Breast epithelium (tissue), 4 donors: Measurements from ENCODE around the gene SLC12A7. TPM values are rescaled to one million over a fixed set of nuclear protein-coding genes. Genes with fewer than 3 reads are reported as not detected.
"Not testable (repeated sequence)": the region's sequence is repeated elsewhere in the genome, so short reads cannot be mapped to it uniquely, and the experiment has no call there.

Experiments used
- DNase-seq, 2 donors: peaks; one replicate each; pipeline ENCODE4 v3.0.0-alpha.2; 2019; ENCODE audit warnings: low spot score in 2 of 2
- H3K27ac ChIP-seq, 2 donors: fragments of 200-600 bp; sonication (generic) in 1 of 2; one replicate each; pipeline ENCODE4 v1.5.1; 2016 to 2019; ENCODE audit warnings: mild to moderate bottlenecking in 1 of 2
- H3K27me3 ChIP-seq, 2 donors: fragments of 200-600 bp; sonication (generic) in 1 of 2; one replicate each; pipeline versions ENCODE4 v1.5.1 to v1.6.0; 2017 to 2019; ENCODE audit warnings: control low read depth in 1 of 2, mild to moderate bottlenecking in 1 of 2
- H3K36me3 ChIP-seq: fragments of 200-600 bp; one replicate; pipeline ENCODE4 v1.5.1; 2019
- H3K4me1 ChIP-seq, 2 donors: fragments of 200-600 bp; sonication (generic); one replicate each; pipeline ENCODE4 v1.5.1; 2016 to 2019; ENCODE audit warnings: control low read depth in 1 of 2
- H3K4me3 ChIP-seq, 3 donors: fragments of 200-600 bp; sonication (generic); 1 replicate in 2 of 3; 2 replicates in 1 of 3; pipeline ENCODE4 v1.5.1; 2016 to 2019; ENCODE audit warnings: mild to moderate bottlenecking in 3 of 3, moderate library complexity in 2 of 3
- H3K9me3 ChIP-seq, 2 donors: fragments of 200-600 bp; sonication (generic) in 1 of 2; one replicate each; pipeline ENCODE4 v1.5.1; 2016 to 2019; ENCODE audit warnings: control low read depth in 1 of 2
- POLR2A ChIP-seq: fragments of 450-650 bp; IDR thresholded peaks from one replicate; pipeline ENCODE4 v1.6.1; 2016; ENCODE audit warnings: antibody characterized with exemption, mild to moderate bottlenecking, moderate library complexity
- POLR2AphosphoS5 ChIP-seq, 3 donors: sonication (generic); formaldehyde crosslinking; IDR thresholded peaks; one replicate each; pipeline ENCODE4 v1.6.1; 2017; ENCODE audit warnings: antibody characterized with exemption in 3 of 3
- intact Hi-C: fragments of 100-400 bp; cut with DNase I; formaldehyde crosslinking; loops from one replicate; pipeline ENCODE4 v1.15.1; 2023; ENCODE audit warnings: low total_unique reads
- total RNA-seq, 3 donors: library from RNA; depleted of rRNA; stranded (reverse); fragments of >200 nt; gene quantifications; one replicate each; pipeline ENCODE4 v1.1.0, GENCODE V29; 2016
- TF ChIP-seq, protein P1 (sequence below), 3 donors: fragments of 450-650 bp; IDR thresholded peaks; one replicate each; pipeline ENCODE4 v1.5.1; 2016 to 2017; ENCODE audit warnings: antibody characterized with exemption in 3 of 3, mild to moderate bottlenecking in 3 of 3, moderate library complexity in 3 of 3

Gene SLC12A7
- total RNA-seq, 3 donors from 2014 or later, result 21.4 to 31.5 (median 25.0) TPM

DNA sequence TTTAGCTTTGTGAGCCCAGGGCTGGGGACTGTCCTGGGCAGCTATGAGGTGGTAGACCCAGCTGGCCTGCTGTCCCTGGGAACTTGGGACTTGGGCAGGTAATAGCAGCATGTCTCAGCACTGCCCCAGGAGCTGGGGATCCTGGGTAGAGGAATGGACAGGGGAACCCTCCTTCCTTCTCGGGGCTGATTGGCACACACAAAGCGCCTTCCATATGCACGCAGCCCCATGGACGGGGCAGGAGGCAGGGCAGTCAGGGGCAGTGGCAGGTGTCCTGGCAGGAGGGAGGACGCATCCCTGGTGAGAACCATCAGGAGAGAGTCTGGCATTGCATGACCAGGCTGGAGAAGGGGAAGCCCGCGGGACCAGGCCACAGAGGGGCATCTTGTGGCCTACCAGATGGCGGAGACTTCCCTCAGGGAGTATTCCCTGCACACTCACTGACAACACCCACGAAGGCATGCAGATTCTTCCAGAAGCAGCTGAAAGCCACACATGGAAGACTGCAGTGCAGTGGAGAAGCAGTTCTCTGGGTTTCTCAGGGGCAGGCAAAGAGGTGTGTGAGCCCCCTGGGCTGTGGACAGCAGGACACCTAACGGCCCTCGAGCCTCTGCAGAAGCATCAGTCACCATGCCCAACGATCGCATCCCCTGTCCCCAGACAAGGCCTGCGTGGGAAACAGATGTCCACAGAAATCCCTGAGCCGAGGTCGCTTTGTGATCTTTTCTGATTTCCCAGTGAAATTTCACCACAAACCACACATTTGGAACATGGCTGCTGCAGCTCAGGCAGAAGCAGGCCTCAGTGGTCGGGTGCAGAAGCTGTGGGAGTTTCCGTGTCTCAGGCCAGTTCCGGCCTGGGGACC lies 110.2 kb downstream of the SLC12A7 start:
- no peak overlapping the region for H3K4me3 ChIP-seq
- TF ChIP-seq, protein P1, sequence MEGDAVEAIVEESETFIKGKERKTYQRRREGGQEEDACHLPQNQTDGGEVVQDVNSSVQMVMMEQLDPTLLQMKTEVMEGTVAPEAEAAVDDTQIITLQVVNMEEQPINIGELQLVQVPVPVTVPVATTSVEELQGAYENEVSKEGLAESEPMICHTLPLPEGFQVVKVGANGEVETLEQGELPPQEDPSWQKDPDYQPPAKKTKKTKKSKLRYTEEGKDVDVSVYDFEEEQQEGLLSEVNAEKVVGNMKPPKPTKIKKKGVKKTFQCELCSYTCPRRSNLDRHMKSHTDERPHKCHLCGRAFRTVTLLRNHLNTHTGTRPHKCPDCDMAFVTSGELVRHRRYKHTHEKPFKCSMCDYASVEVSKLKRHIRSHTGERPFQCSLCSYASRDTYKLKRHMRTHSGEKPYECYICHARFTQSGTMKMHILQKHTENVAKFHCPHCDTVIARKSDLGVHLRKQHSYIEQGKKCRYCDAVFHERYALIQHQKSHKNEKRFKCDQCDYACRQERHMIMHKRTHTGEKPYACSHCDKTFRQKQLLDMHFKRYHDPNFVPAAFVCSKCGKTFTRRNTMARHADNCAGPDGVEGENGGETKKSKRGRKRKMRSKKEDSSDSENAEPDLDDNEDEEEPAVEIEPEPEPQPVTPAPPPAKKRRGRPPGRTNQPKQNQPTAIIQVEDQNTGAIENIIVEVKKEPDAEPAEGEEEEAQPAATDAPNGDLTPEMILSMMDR (IDR thresholded peaks at IDR 0.05), result no peak
- TF ChIP-seq POLR2A, result no peak
- no peak for TF ChIP-seq POLR2AphosphoS5 (IDR thresholded peaks at IDR 0.05)
- peak; percentile 16 to 43 for DNase-seq
- no peak overlapping the region for H3K27ac ChIP-seq
- intact Hi-C loops, result no loop called here
- H3K36me3 ChIP-seq, result no peaks in the 10 kb centered on the region
- no peaks in the 10 kb centered on the region for H3K9me3 ChIP-seq
- H3K4me1 ChIP-seq, result peaks cover 0 to 5% of the 10 kb centered on the region in 2 donors
- H3K27me3 ChIP-seq, result no peaks in the 10 kb centered on the region

DNA sequence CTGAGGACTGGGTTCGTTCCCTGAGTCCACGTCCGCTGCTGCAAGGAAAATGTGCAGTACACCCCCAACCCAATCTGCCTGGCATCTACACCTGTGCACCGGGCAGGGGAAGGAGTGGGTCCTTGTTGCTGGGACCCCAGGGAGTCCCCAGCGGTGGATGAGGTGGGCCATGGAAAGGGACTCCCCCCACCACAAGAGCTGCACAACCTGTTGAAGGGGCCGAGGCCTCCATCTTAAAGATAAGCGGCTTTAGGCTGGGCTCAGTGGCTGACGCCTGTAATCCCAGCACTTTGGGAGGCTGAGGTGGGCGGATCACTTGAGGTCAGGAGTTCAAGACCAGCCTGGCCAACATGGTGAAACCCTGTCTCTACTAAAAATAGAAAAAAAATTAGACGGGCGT lies 111.0 kb downstream of the SLC12A7 start:
- H3K27me3 ChIP-seq, H3K4me3 ChIP-seq, H3K36me3 ChIP-seq, H3K4me1 ChIP-seq, H3K27ac ChIP-seq, H3K9me3 ChIP-seq, intact Hi-C loops: not testable (repeated sequence)
- DNase-seq, result peak; percentile 9 to 36

Other genes with a start within 250 kb of the SLC12A7 start
- 10 to 100 TPM; 33.3 to 44.6 (median 36.1) TPM for gene BRD9, start 219.3 kb downstream of the SLC12A7 start, total RNA-seq
- gene TRIP13, start 219.2 kb downstream of the SLC12A7 start, total RNA-seq, result 1 to 10 TPM in 2 of 3 donors, under 1 TPM in 1; 0.96 to 2.3 (median 1.5) TPM
- gene NKD2, start 103.3 kb downstream of the SLC12A7 start, total RNA-seq, result 10 to 100 TPM in 1 of 3 donors, 1 to 10 TPM in 1, not detected in 1; 5.9 to 16.7 TPM
- not detected for gene SLC6A19, start 89.5 kb upstream of the SLC12A7 start, total RNA-seq
- not detected for gene SLC6A18, start 113.3 kb upstream of the SLC12A7 start, total RNA-seq
- gene TERT, start 183.0 kb upstream of the SLC12A7 start, total RNA-seq, result under 1 TPM in 1 of 3 donors, not detected in 2; under 0.01 TPM
- gene CLPTM1L, start 233.0 kb upstream of the SLC12A7 start, total RNA-seq, result 100 to 1,000 TPM in 2 of 3 donors, 10 to 100 TPM in 1; 94.0 to 121 (median 107) TPM